Measurements from ENCODE around the gene SEC24D. TPM values are rescaled to one million over a fixed set of nuclear protein-coding genes. Genes with fewer than 3 reads are reported as not detected.

SEC24D gene
- total RNA-seq, 1 experiment from 2014 or later = 14.4 TPM

- H3K79me2 ChIP-seq (ENCODE audit: low read length) = no peaks in the 10 kb centered on the region
- H3K4me1 ChIP-seq (ENCODE audit: insufficient read depth, low read length) = no peaks in the 10 kb centered on the region
- H3F3A ChIP-seq (ENCODE audit: low read length, unreplicated experiment) = no peaks in the 10 kb centered on the region
- H3K4me2 ChIP-seq (ENCODE audit: low read length) = no peak overlapping the region
- peaks cover 20% of the 10 kb centered on the region; the same call in 1 of the 2 replicates for H3K36me3 ChIP-seq (ENCODE audit: low read depth, low read length)
- DNase-seq = no peak
- H3K9ac ChIP-seq (ENCODE audit: low read length) = no peak overlapping the region
- no peak overlapping the region for H3K4me3 ChIP-seq (ENCODE audit: low read length)
- no peaks in the 10 kb centered on the region for H4K20me1 ChIP-seq (ENCODE audit: low read length)
- H2AFZ ChIP-seq (ENCODE audit: low read length) = no peak overlapping the region
- H3K27me3 ChIP-seq (ENCODE audit: low read length) = no peaks in the 10 kb centered on the region
- no TSS peak for BruUV-seq (replicated peaks)
- TF ChIP-seq EZH2phosphoT487 (IDR thresholded peaks at IDR 0.05; ENCODE audit: borderline replicate concordance, low read length) (no peak), CTCF (conservative IDR thresholded peaks at IDR 0.05; ENCODE audit: low read depth, low read length) (no peak), EZH2 (IDR thresholded peaks at IDR 0.05; ENCODE audit: low read length, unreplicated experiment) (no peak)
- H3K9me3 ChIP-seq (ENCODE audit: low read length) = no peaks in the 10 kb centered on the region
- no peak for ATAC-seq
- intact Hi-C loops (cut with micrococcal nuclease) = no loop called here
- POLR2A ChIA-PET (ENCODE audit: unreplicated experiment) = no interaction called here
- CTCF ChIA-PET = no interaction called here
- no peak overlapping the region for H3K27ac ChIP-seq (ENCODE audit: low read length)
- H3K9me2 ChIP-seq (replicated peaks; ENCODE audit: low read length) = no peaks in the 10 kb centered on the region
These were observed 80.3 kb downstream of the SEC24D start for GRCh38 chr4:118755438-118756226.

- no peaks in the 10 kb centered on the region for H3K27me3 ChIP-seq (ENCODE audit: low read length)
- POLR2A ChIA-PET (ENCODE audit: unreplicated experiment) = no interaction called here
- DNase-seq (no peak), ATAC-seq (no peak)
- no peaks in the 10 kb centered on the region for H3K9me3 ChIP-seq (ENCODE audit: low read length)
- no peaks in the 10 kb centered on the region for H3K4me1 ChIP-seq (ENCODE audit: insufficient read depth, low read length)
- H3K9me2 ChIP-seq (replicated peaks; ENCODE audit: low read length) = no peaks in the 10 kb centered on the region
- no peak overlapping the region for H3K4me3 ChIP-seq (ENCODE audit: low read length)
- no peaks in the 10 kb centered on the region for H3F3A ChIP-seq (ENCODE audit: low read length, unreplicated experiment)
- H3K27ac ChIP-seq (ENCODE audit: low read length) = no peak overlapping the region
- TF ChIP-seq EZH2 (IDR thresholded peaks at IDR 0.05; ENCODE audit: low read length, unreplicated experiment) (no peak), EZH2phosphoT487 (IDR thresholded peaks at IDR 0.05; ENCODE audit: borderline replicate concordance, low read length) (no peak), CTCF (conservative IDR thresholded peaks at IDR 0.05; ENCODE audit: low read depth, low read length) (no peak)
- peaks cover 25% of the 10 kb centered on the region; the same call in 1 of the 2 replicates for H3K36me3 ChIP-seq (ENCODE audit: low read depth, low read length)
- H3K9ac ChIP-seq (ENCODE audit: low read length) = no peak overlapping the region
- no peaks in the 10 kb centered on the region for H4K20me1 ChIP-seq (ENCODE audit: low read length)
- H3K4me2 ChIP-seq (ENCODE audit: low read length) = no peak overlapping the region
- CTCF ChIA-PET = no interaction called here
- intact Hi-C loops (cut with micrococcal nuclease) = no loop called here
- no peaks in the 10 kb centered on the region for H3K79me2 ChIP-seq (ENCODE audit: low read length)
- no peak overlapping the region for H2AFZ ChIP-seq (ENCODE audit: low read length)
- no TSS peak for BruUV-seq (replicated peaks)
These were observed 81.0 kb downstream of the SEC24D start for GRCh38 chr4:118754890-118755289.

- no peaks in the 10 kb centered on the region for H3K9me2 ChIP-seq (replicated peaks; ENCODE audit: low read length)
These were observed 82.2 kb downstream of the SEC24D start for GRCh38 chr4:118753685-118754084.

More at GRCh38 chr4:118753685-118754084, 82.2 kb downstream of the SEC24D start:
- H3F3A ChIP-seq (ENCODE audit: low read length, unreplicated experiment) = no peaks in the 10 kb centered on the region
- H3K4me1 ChIP-seq (ENCODE audit: insufficient read depth, low read length) = no peaks in the 10 kb centered on the region
- intact Hi-C loops (cut with micrococcal nuclease) = no loop called here
- H3K79me2 ChIP-seq (ENCODE audit: low read length) = no peaks in the 10 kb centered on the region
- CTCF ChIA-PET = no interaction called here
- TF ChIP-seq CTCF (conservative IDR thresholded peaks at IDR 0.05; ENCODE audit: low read depth, low read length) (no peak), EZH2phosphoT487 (IDR thresholded peaks at IDR 0.05; ENCODE audit: borderline replicate concordance, low read length) (no peak), EZH2 (IDR thresholded peaks at IDR 0.05; ENCODE audit: low read length, unreplicated experiment) (no peak)
- H4K20me1 ChIP-seq (ENCODE audit: low read length) = no peaks in the 10 kb centered on the region
- peaks cover 22% of the 10 kb centered on the region; the same call in 1 of the 2 replicates for H3K36me3 ChIP-seq (ENCODE audit: low read depth, low read length)
- no peak overlapping the region for H3K27ac ChIP-seq (ENCODE audit: low read length)
- H3K27me3 ChIP-seq (ENCODE audit: low read length) = no peaks in the 10 kb centered on the region
- no peaks in the 10 kb centered on the region for H3K9me3 ChIP-seq (ENCODE audit: low read length)
- no peak overlapping the region for H3K4me3 ChIP-seq (ENCODE audit: low read length)
- BruUV-seq (replicated peaks) = no TSS peak
- DNase-seq = no peak
- H2AFZ ChIP-seq (ENCODE audit: low read length) = no peak overlapping the region
- H3K4me2 ChIP-seq (ENCODE audit: low read length) = no peak overlapping the region
- ATAC-seq = no peak
- POLR2A ChIA-PET (ENCODE audit: unreplicated experiment) = no interaction called here
- H3K9ac ChIP-seq (ENCODE audit: low read length) = no peak overlapping the region

All from PC-3 (cell line).